BLaER1 treated with 17β-estradiol and CSF1 and Interleukin-3, amounts not matched to agents 10 nM and 100 nM (cell line): ENCODE results near the gene ERC2.

Experiments used
- H3K27ac ChIP-seq, 11 experiments: shearing (Covaris generic); formaldehyde crosslinking; 2 replicates each; pipeline ENCODE4 v1.8.1; 2022
- H3K27me3 ChIP-seq, 11 experiments: shearing (Covaris generic); formaldehyde crosslinking; 2 replicates each; pipeline ENCODE4 v1.8.1; 2022
- H3K36me3 ChIP-seq, 11 experiments: shearing (Covaris generic); formaldehyde crosslinking; 2 replicates each; pipeline ENCODE4 v1.8.1; 2022
- H3K4me1 ChIP-seq, 10 experiments: shearing (Covaris generic); formaldehyde crosslinking; 2 replicates each; pipeline ENCODE4 v1.8.1; 2022
- H3K4me2 ChIP-seq, 11 experiments: shearing (Covaris generic); formaldehyde crosslinking; 2 replicates each; pipeline ENCODE4 v1.8.1; 2022
- H3K4me3 ChIP-seq, 10 experiments: shearing (Covaris generic); formaldehyde crosslinking; 2 replicates each; pipeline ENCODE4 v1.8.1; 2022
- H3K9ac ChIP-seq, 11 experiments: shearing (Covaris generic); formaldehyde crosslinking; 2 replicates each; pipeline ENCODE4 v1.8.1; 2022
- H3K9me3 ChIP-seq, 11 experiments: shearing (Covaris generic); formaldehyde crosslinking; replicated peaks in 1 of 11; 2 replicates each; pipeline ENCODE4 v1.8.1; 2022
- H4K20me1 ChIP-seq, 11 experiments: shearing (Covaris generic); formaldehyde crosslinking; 2 replicates each; pipeline ENCODE4 v1.8.1; 2022
- Cebpa-rat ChIP-seq, 11 experiments: shearing (Covaris generic); IDR thresholded peaks; 2 replicates each; pipeline ENCODE4 v1.8.1; 2022

ERC2 gene

DNA sequence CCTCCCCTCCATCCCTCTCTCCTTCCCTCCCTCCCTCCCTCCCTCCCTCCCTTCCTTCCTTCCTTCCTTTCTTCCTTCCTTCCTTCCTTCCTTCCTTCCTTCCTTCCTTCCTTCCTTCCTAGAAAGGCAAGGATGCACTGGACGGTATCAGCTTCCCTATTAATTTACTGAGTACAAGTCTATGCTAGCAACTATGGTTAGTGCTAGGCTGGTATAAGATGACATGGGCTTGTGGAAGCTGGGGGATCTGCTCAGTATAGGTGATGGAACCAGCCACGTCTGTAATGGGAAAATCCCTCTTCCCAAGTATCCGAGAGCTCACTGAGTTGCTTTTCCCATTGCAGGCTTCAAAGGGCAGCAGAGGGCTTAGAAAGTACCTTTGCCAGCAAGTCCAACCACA, 884.8 kb downstream of the ERC2 start:
- TF ChIP-seq Cebpa-rat (IDR thresholded peaks at IDR 0.05), result no peak
- Histone ChIP-seq H3K27me3 (no peaks in the 10 kb centered on the region), H4K20me1 (no peaks in the 10 kb centered on the region; a peak in 1 of 22 replicates), H3K4me3 (no peak overlapping the region), H3K36me3 (no peaks in the 10 kb centered on the region), H3K9me3 (peaks cover 0 to 11% (median 0%) of the 10 kb centered on the region in 11 experiments; a peak in 3 of 22 replicates), H3K27ac (no peak overlapping the region), H3K4me2 (no peak overlapping the region), H3K4me1 (peaks cover 0 to 9% (median 0%) of the 10 kb centered on the region in 10 experiments; a peak in 4 of 20 replicates), H3K9ac (no peak overlapping the region)

DNA sequence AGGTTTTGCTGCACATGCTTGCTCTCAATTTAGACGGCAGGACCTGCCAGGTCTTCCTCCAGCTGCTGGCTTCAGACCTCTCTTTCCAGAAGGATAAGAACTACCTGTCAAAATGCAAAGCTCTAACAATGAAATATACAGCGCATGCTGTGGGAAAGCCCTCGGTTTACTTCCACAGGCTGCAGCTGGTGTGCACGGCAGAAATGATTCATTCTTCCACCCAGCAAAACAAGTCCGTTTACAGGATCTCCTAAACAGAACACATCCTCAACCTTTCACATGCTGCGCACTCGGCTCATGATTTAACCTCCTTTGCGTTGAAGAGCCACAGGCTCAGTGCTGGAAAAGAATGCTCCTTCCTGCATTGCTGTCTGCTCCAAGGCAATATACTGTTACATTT, 888.8 kb downstream of the ERC2 start:
- peaks cover 0 to 13% (median 0%) of the 10 kb centered on the region in 11 experiments; a peak in 3 of 22 replicates for H3K9me3 ChIP-seq
- no peak for TF ChIP-seq Cebpa-rat (IDR thresholded peaks at IDR 0.05)
- no peaks in the 10 kb centered on the region for H3K27me3 ChIP-seq
- no peaks in the 10 kb centered on the region for H3K36me3 ChIP-seq
- no peak overlapping the region for H3K4me2 ChIP-seq
- no peak overlapping the region for H3K9ac ChIP-seq
- H3K4me1 ChIP-seq, result no peaks in the 10 kb centered on the region
- no peaks in the 10 kb centered on the region; a peak in 1 of 22 replicates for H4K20me1 ChIP-seq
- H3K4me3 ChIP-seq, result no peak overlapping the region
- no peak overlapping the region for H3K27ac ChIP-seq

DNA sequence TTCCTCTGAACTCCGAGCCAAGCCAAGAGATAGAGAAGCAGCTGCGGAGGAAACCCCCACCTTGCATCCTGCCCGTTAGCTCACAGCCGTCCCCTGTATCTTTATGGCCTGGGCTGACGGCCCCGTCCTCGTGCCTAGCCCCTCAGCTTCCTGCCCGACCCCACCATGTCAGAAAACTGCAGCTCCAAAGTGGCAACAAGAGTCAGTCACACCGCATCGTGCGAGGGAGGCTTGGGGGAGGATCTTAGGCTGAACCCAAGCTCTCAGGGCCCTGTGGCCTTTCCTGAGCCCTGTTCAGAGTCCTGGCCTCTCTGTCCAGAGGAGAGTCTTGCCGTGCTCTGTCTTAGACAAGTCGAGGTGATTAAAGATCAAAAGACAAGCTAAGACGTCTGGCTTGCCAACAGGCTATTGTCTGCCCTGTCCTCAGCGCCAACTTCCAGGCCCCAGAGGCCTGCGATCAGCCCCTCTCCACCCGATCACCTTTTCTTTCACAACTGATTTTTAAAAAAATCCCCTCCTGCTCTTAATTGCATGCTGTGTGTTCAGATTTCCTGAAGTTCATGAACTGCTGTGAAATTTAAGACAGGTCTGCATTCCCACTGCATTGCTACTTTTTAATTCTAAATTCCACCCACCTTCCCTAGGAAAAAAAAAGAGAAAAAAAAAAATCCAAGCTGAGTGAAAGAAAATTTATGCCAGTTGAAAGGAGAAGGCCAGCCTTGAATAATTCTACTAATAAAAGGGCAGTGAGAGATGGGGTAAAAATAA, 891.5 kb downstream of the ERC2 start:
- Histone ChIP-seq H3K9ac (no peak overlapping the region), H3K4me3 (no peak overlapping the region), H3K27me3 (no peaks in the 10 kb centered on the region), H3K4me1 (peaks cover 0 to 4% (median 3%) of the 10 kb centered on the region in 10 experiments; a peak in 12 of 20 replicates), H3K27ac (no peak overlapping the region), H3K9me3 (peaks cover 0 to 10% (median 0%) of the 10 kb centered on the region in 11 experiments; a peak in 1 of 22 replicates), H3K36me3 (no peaks in the 10 kb centered on the region), H4K20me1 (no peaks in the 10 kb centered on the region; a peak in 1 of 22 replicates), H3K4me2 (no peak overlapping the region)
- no peak for TF ChIP-seq Cebpa-rat (IDR thresholded peaks at IDR 0.05)

DNA sequence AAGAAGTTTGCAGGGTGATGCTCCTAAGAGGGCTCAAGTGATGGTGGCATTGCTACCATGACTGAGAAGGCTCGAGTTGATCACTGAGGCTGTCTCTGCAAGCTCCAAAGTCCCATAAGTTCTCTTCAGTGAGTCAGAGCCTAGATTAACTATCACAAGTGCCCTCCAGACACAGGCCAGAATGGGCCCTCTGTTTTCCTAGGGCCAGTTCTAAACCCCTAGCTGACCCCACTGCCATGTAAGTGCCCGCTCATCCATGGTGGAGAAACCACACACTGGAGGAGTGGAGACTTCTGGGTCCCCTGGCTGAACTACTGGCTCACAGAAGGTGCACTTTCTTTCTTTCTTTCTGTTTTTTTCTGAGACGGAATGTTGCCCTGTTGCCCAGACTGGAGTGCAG, 893.6 kb downstream of the ERC2 start:
- no peaks in the 10 kb centered on the region; a peak in 1 of 22 replicates for H4K20me1 ChIP-seq
- H3K4me1 ChIP-seq, result peaks cover 0 to 17% (median 13%) of the 10 kb centered on the region in 10 experiments; a peak in 15 of 20 replicates
- no peak overlapping the region for H3K27ac ChIP-seq
- H3K9ac ChIP-seq, result no peak overlapping the region
- peaks cover 0 to 10% (median 0%) of the 10 kb centered on the region in 11 experiments; a peak in 1 of 22 replicates for H3K9me3 ChIP-seq
- no peaks in the 10 kb centered on the region for H3K36me3 ChIP-seq
- H3K4me2 ChIP-seq, result no peak overlapping the region
- no peak for TF ChIP-seq Cebpa-rat (IDR thresholded peaks at IDR 0.05)
- no peaks in the 10 kb centered on the region for H3K27me3 ChIP-seq
- no peak overlapping the region for H3K4me3 ChIP-seq

DNA sequence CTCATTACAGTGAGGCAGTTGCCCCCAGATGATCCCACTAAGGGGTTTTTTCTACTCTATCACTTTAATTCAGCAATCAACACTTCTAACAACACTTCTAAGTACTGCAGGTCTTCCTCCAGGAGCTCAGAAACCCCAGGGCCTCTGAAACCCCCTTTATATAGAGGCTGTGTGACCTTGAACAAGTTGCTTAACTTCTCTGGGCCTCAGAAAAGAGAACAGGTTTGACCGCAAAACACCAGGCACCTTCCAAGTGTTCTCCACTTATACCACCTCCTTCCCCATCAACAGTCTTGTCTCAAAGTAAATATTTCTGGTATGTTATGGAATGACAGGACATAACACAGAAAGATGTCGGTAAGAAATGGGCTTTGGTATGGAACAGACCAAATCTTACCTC, 895.5 kb downstream of the ERC2 start:
- Histone ChIP-seq H3K27me3 (no peaks in the 10 kb centered on the region), H3K27ac (no peak overlapping the region), H3K4me1 (peaks cover 0 to 21% (median 17%) of the 10 kb centered on the region in 10 experiments; a peak in 15 of 20 replicates)

DNA sequence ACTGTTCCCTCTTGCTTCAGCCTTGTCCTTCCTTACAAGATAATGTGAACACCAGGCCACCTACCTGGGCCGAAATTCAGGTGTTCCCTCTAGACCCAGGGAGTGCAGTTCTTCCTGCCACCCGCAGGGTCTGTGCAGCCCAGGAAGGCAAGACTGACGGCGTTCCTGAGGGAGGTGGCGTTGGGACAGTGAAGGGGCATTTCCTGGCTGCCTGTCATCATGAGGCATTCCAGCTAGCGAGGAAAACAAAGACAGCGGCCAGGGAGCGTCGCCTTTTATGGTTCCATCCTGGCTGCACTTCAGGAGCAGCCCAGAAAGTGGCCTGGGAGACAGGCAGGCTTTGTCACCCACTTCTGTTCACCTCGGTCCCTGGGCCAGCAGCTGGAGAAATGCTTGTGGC, 896.4 kb downstream of the ERC2 start:
- Histone ChIP-seq H3K4me2 (peak overlapping the region in 7 of 11 experiments; percentile 23 to 68 (median 55); a peak in 15 of 22 replicates), H3K4me3 (no peak overlapping the region), H4K20me1 (no peaks in the 10 kb centered on the region), H3K9me3 (no peaks in the 10 kb centered on the region), H3K4me1 (peaks cover 0 to 25% (median 19%) of the 10 kb centered on the region in 10 experiments; a peak in 15 of 20 replicates), H3K27ac (no peak overlapping the region), H3K36me3 (no peaks in the 10 kb centered on the region), H3K9ac (no peak overlapping the region), H3K27me3 (no peaks in the 10 kb centered on the region)
- no peak for TF ChIP-seq Cebpa-rat (IDR thresholded peaks at IDR 0.05)

More for the DNA sequence above, 895.5 kb downstream of the ERC2 start:
- no peak overlapping the region for H3K4me2 ChIP-seq
- TF ChIP-seq Cebpa-rat (IDR thresholded peaks at IDR 0.05), result no peak
- H4K20me1 ChIP-seq, result no peaks in the 10 kb centered on the region
- no peaks in the 10 kb centered on the region for H3K36me3 ChIP-seq
- no peak overlapping the region for H3K9ac ChIP-seq
- no peak overlapping the region for H3K4me3 ChIP-seq
- H3K9me3 ChIP-seq, result no peaks in the 10 kb centered on the region

DNA sequence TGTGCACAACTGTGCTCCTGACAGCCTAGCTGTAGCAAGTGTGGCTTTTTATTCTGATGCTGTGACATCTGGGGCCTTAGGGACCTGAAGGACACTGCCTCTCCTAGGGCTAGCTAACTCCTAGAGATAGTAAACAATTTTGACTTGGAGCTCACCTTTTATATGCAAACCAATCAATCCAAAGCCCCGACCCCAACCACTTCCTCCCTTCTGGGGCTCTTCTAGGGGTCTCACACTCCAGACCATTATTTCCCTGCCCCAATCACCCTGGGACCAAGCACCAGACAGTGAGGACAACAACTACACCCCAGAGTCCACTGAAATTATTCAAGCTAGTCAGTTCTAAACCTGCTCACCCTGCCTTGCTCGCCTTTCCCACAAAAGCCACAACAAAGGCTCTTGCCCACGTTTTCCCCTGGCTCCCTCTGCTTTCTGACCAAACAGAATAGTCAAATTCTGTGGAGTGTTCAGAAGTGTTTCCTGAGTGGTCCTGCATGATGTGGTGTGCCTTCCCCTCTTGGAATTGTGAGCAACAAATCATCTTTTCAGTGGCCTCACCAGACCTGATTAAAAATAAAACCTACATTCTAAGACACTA, 897.0 kb downstream of the ERC2 start:
- peak overlapping the region in 8 of 11 experiments; percentile 21 to 68 (median 54); a peak in 15 of 22 replicates for H3K4me2 ChIP-seq
- no peaks in the 10 kb centered on the region for H3K9me3 ChIP-seq
- H3K27me3 ChIP-seq, result no peaks in the 10 kb centered on the region
- H4K20me1 ChIP-seq, result no peaks in the 10 kb centered on the region
- no peak overlapping the region for H3K9ac ChIP-seq
- H3K4me1 ChIP-seq, result peaks cover 0 to 25% (median 19%) of the 10 kb centered on the region in 10 experiments; a peak in 15 of 20 replicates
- no peak for TF ChIP-seq Cebpa-rat (IDR thresholded peaks at IDR 0.05)
- H3K4me3 ChIP-seq, result no peak overlapping the region
- H3K27ac ChIP-seq, result no peak overlapping the region
- no peaks in the 10 kb centered on the region for H3K36me3 ChIP-seq

DNA sequence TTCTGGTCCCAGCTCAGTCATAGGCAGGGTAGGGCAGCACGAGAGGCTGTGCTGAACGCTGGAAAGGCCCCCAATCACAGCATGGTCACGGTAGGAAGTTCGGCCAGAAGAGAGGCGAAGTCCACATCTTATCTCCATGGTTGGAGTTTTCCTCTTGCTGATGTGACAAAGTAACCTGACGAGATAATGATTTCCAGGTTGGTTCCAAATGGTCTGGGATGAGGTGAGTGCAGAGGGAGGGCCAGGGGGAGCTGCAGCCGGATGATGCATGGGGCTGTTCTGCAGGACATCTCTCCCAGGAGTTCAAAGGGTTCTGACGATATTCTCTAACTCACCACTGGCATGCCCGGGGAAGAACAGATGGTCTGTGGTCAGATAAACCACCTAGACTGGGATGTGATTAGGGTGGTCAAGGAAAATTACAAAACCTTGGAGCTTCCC, 898.0 kb downstream of the ERC2 start:
- no peak overlapping the region for H3K4me3 ChIP-seq
- H3K9ac ChIP-seq, result no peak overlapping the region
- no peaks in the 10 kb centered on the region for H3K36me3 ChIP-seq
- H4K20me1 ChIP-seq, result no peaks in the 10 kb centered on the region
- no peaks in the 10 kb centered on the region for H3K9me3 ChIP-seq
- no peaks in the 10 kb centered on the region for H3K27me3 ChIP-seq
- TF ChIP-seq Cebpa-rat (IDR thresholded peaks at IDR 0.05), result no peak
- H3K27ac ChIP-seq, result no peak overlapping the region
- H3K4me2 ChIP-seq, result 0 out of 22 replicates have a peak overlapping the region, but pooled peaks of 1 of the 11 experiments have one; percentile 10
- H3K4me1 ChIP-seq, result peaks cover 0 to 25% (median 19%) of the 10 kb centered on the region in 10 experiments; a peak in 15 of 20 replicates

DNA sequence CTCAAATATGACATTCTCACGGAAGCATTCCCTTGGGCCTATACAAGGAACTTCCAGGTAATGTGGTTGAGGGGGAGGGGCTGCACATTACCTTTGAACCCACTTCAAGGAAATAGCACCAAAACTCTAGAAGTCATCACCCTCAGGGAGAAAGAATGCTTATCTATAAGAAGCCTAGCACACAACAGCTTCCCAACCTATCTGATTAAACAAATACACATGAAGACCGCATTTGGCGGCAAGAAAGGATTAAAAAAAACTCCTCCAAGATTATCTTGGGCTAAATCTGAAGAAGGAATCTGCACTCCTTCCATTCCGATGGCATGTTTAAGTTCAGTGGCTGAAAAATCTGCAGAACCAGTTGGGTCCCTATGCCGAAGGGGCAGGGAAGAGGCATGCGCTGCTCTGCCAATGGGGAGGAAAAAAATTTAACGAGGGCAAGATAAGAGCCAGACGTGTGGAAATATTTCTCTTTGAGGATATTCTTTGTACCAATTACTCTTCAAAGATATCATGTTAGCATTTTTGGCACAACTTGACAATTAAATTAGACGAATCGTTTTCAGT, 899.2 kb downstream of the ERC2 start:
- no peak for TF ChIP-seq Cebpa-rat (IDR thresholded peaks at IDR 0.05)
- Histone ChIP-seq H4K20me1 (no peaks in the 10 kb centered on the region), H3K4me3 (no peak overlapping the region), H3K36me3 (no peaks in the 10 kb centered on the region), H3K9ac (no peak overlapping the region), H3K9me3 (no peaks in the 10 kb centered on the region), H3K4me1 (peaks cover 0 to 25% (median 19%) of the 10 kb centered on the region in 10 experiments; a peak in 15 of 20 replicates), H3K27ac (no peak overlapping the region), H3K4me2 (no peak overlapping the region), H3K27me3 (no peaks in the 10 kb centered on the region)
